Heart left ventricle (tissue), 16 donors: ENCODE results near the gene KCNK2. TPM values are rescaled to one million over a fixed set of nuclear protein-coding genes. Genes with fewer than 3 reads are reported as not detected.

Source experiments
- ATAC-seq, 4 donors: fragments of 200-7000 bp; cut with Tn5 transposase; one replicate each; pipeline ENCODE4 v1.9.1; 2020 to 2022; ENCODE audit warnings: moderate library complexity in 4 of 4, mild to moderate bottlenecking in 3 of 4, moderate number of reproducible peaks in 1 of 4
- DNase-seq, 5 donors: peaks; one replicate each; pipeline ENCODE4 v3.0.0-alpha.2; 2020
- H3K27ac ChIP-seq, 12 donors: fragments of 200-600 bp; sonication (generic) in 4 of 12; one replicate each; pipeline versions ENCODE4 v1.5.0 to v1.8.0; 2016 to 2022; ENCODE audit warnings: mild to moderate bottlenecking in 2 of 12
- H3K27me3 ChIP-seq, 9 donors: fragments of 200-600 bp; sonication (generic) in 2 of 9; one replicate each; pipeline versions ENCODE4 v1.5.1 to v1.8.0; 2016 to 2022; ENCODE audit warnings: mild to moderate bottlenecking in 3 of 9
- H3K36me3 ChIP-seq, 9 donors: fragments of 200-600 bp; sonication (generic) in 2 of 9; one replicate each; pipeline versions ENCODE4 v1.5.0 to v1.8.0; 2018 to 2022; ENCODE audit warnings: mild to moderate bottlenecking in 2 of 9
- H3K4me1 ChIP-seq, 12 donors: fragments of 200-600 bp; sonication (generic) in 4 of 12; one replicate each; pipeline versions ENCODE4 v1.5.0 to v1.8.0; 2016 to 2022; ENCODE audit warnings: mild to moderate bottlenecking in 3 of 12
- H3K4me3 ChIP-seq, 12 donors: fragments of 200-600 bp; sonication (generic) in 4 of 12; one replicate each; pipeline versions ENCODE4 v1.5.0 to v1.8.0; 2017 to 2022; ENCODE audit warnings: mild to moderate bottlenecking in 9 of 12, moderate library complexity in 4 of 12
- H3K9me3 ChIP-seq, 12 donors: fragments of 200-600 bp; sonication (generic) in 4 of 12; one replicate each; pipeline versions ENCODE4 v1.5.0 to v1.8.0; 2016 to 2022; ENCODE audit warnings: mild to moderate bottlenecking in 1 of 12
- CTCF ChIP-seq, 12 donors: fragments of 200-600 bp; sonication (generic) in 4 of 12; IDR thresholded peaks; one replicate each; pipeline versions ENCODE4 v1.5.0 to v1.8.0; 2018 to 2022; ENCODE audit warnings: antibody characterized with exemption in 12 of 12, mild to moderate bottlenecking in 5 of 12
- POLR2A ChIP-seq, 2 donors: fragments of 450-650 bp; IDR thresholded peaks; one replicate each; pipeline ENCODE4 v1.6.1; 2017; ENCODE audit warnings: antibody characterized with exemption in 2 of 2, mild to moderate bottlenecking in 2 of 2, moderate library complexity in 2 of 2
- WGBS, 4 donors: extraction: QIAGEN DNeasy Blood & Tissue Kit in 2 of 4; methylation state at CpG; one replicate each; pipeline versions ENCODE4 v1.1.5 to v1.1.7; 2013 to 2018; 5-methylcytosine and 5-hydroxymethylcytosine counted together
- intact Hi-C, 10 donors: fragments of 100-400 bp; cut with DNase I; formaldehyde crosslinking; loops; one replicate each; pipeline versions ENCODE4 v1.11.1 to v1.14.2; 2022
- polyA plus RNA-seq, 2 donors: library from polyadenylated mRNA; stranded (reverse); fragments of 200-250 nt; gene quantifications; one replicate each; pipeline ENCODE4 v1.2.3, GENCODE V29; 2013
- total RNA-seq, 9 donors: library from RNA; depleted of rRNA in 2 of 9; stranded (reverse); fragments of >200 nt in 2 of 9; fragmentation: NEBNext Ultra II Directional in 3 of 9; extraction: Animal tissue kit (Norgen Biotek cat#: 25700) in 3 of 9; gene quantifications; one replicate each; pipeline versions ENCODE4 v1.1.0 to v1.2.4, GENCODE V29; 2016 to 2023
- donor health status: ischemic (EF 13 %, LVEDD 7.1; RV severe dilation, severe dysfunction).
- donor health status: healthy with polysubstance abuse.
- donor health status: DM: no; HTN: yes; CAD: no.
- donor health status: DM: no; HTN: no; CAD: no.
- donor health status: ischemic (EF 25% LVEDD 6.9; RV normal size, moderate dysfunction).
- donor health status: ischemic (EF 25% LVEDD 5.7; RV mildly dilated, moderate dysfunction).
- donor health status: healthy.
- donor health status: DM: yes; HTN: yes; CAD: no.
- donor health status: ischemic (EF 35%, LVEDD 5.7; RV mildly dilated, moderate dysfunction).
- donor health status: nonischemic (EF 11% LVEDD 7.7; RV severe dilation, severe dysfunction).
- donor health status: DM: yes; HTN: yes; CAD: no.
- donor health status: PGD.
- donor health status: ischemic (EF 29% LVEDD 5.4; RV normal size, mild dysfunction).
- donor health status: nonischemic (EF 23%, LVEDD 6.1; RV moderate dilation, normal function).

KCNK2 gene
- total and polyA plus RNA-seq, 11 donors: 0.04 to 1.3 (median 0.21) TPM; not detected in 3

- 71 to 78% (median 74%) methylated on average over 5 of the region's 5 CpGs for WGBS, 4 donors
- no peak for TF ChIP-seq POLR2A (IDR thresholded peaks at IDR 0.05)
- no peak for TF ChIP-seq CTCF (IDR thresholded peaks at IDR 0.05)
Observed at GRCh38 chr1:215095524-215095923, 13.0 kb downstream of the KCNK2 start.

GRCh38 chr1:215101511-215101910 lies 19.0 kb downstream of the KCNK2 start:
- ATAC-seq: no peak
- TF ChIP-seq POLR2A (IDR thresholded peaks at IDR 0.05) (no peak), CTCF (IDR thresholded peaks at IDR 0.05) (no peak)
- no peak overlapping the region for H3K4me3 ChIP-seq
- WGBS, 4 donors: 77 to 93% (median 81%) methylated on average over 3 of the region's 3 CpGs
- peaks cover 0 to 3% (median 0%) of the 10 kb centered on the region in 12 donors for H3K9me3 ChIP-seq
- no peaks in the 10 kb centered on the region for H3K4me1 ChIP-seq
- no peaks in the 10 kb centered on the region for H3K27me3 ChIP-seq
- no peak for DNase-seq
- intact Hi-C loops: no loop called here
- H3K27ac ChIP-seq: no peak overlapping the region
- no peaks in the 10 kb centered on the region for H3K36me3 ChIP-seq

More at GRCh38 chr1:215095524-215095923, 13.0 kb downstream of the KCNK2 start:
- ATAC-seq (no peak), DNase-seq (no peak)
- H3K27me3 ChIP-seq: peaks cover 0 to 15% (median 0%) of the 10 kb centered on the region in 9 donors
- H3K27ac ChIP-seq: no peak overlapping the region
- H3K4me1 ChIP-seq: no peaks in the 10 kb centered on the region
- H3K36me3 ChIP-seq: no peaks in the 10 kb centered on the region
- intact Hi-C loops: no loop called here
- H3K9me3 ChIP-seq: no peaks in the 10 kb centered on the region
- H3K4me3 ChIP-seq: no peak overlapping the region

GRCh38 chr1:215104283-215104682 lies 21.7 kb downstream of the KCNK2 start:
- peaks cover 0 to 18% (median 2%) of the 10 kb centered on the region in 12 donors for H3K9me3 ChIP-seq
- H3K36me3 ChIP-seq: no peaks in the 10 kb centered on the region
- H3K4me1 ChIP-seq: no peaks in the 10 kb centered on the region
- no peaks in the 10 kb centered on the region for H3K27me3 ChIP-seq
- H3K27ac ChIP-seq: no peak overlapping the region
- no peak overlapping the region for H3K4me3 ChIP-seq
- intact Hi-C loops: no loop called here
- DNase-seq: no peak
- ATAC-seq: no peak
- 50 to 56% (median 53%) methylated on average over 3 of the region's 3 CpGs for WGBS, 4 donors
- TF ChIP-seq POLR2A (IDR thresholded peaks at IDR 0.05): no peak
- TF ChIP-seq CTCF (IDR thresholded peaks at IDR 0.05): no peak

GRCh38 chr1:215106067-215106466 lies 23.5 kb downstream of the KCNK2 start:
- TF ChIP-seq CTCF (IDR thresholded peaks at IDR 0.05) (no peak), POLR2A (IDR thresholded peaks at IDR 0.05) (no peak)
- H3K27me3 ChIP-seq: no peaks in the 10 kb centered on the region
- 82 to 88% (median 83%) methylated on average over 2 of the region's 2 CpGs for WGBS, 4 donors
- DNase-seq (no peak), ATAC-seq (no peak)
- intact Hi-C loops: no loop called here
- H3K4me1 ChIP-seq: no peaks in the 10 kb centered on the region
- H3K27ac ChIP-seq: no peak overlapping the region
- H3K4me3 ChIP-seq: no peak overlapping the region
- peaks cover 0 to 22% (median 2%) of the 10 kb centered on the region in 12 donors for H3K9me3 ChIP-seq
- no peaks in the 10 kb centered on the region for H3K36me3 ChIP-seq
